MCF 10A (cell line): ENCODE results near the gene GPR143. TPM values are rescaled to one million over a fixed set of nuclear protein-coding genes. Genes with fewer than 3 reads are reported as not detected.

Experiments used
- BruUV-seq: library from RNA; stranded (reverse); fragments of 400-500 nt; replicated peaks from 2 replicates; lab custom pipeline; 2021; lab: Mats Ljungman, UMichigan
- CTCF ChIA-PET: fragments of 300-600 bp; sonication (Branson Sonifier 250); formaldehyde crosslinking; extraction: SDS; loops from one replicate; lab custom pipeline; 2021; ENCODE audit warnings: antibody characterized with exemption, inconsistent platforms; lab: Yijun Ruan, JAX
- POLR2A ChIA-PET: fragments of 300-600, 350-650 bp; sonication (Branson Sonifier 250); formaldehyde crosslinking; extraction: SDS; loops from one replicate; lab custom pipeline; 2020; ENCODE audit warnings: antibody characterized with exemption, inconsistent platforms; lab: Yijun Ruan, JAX
- DNase-seq: peaks from one replicate; pipeline ENCODE4 v3.0.0-alpha.2; 2018; ENCODE audit not compliant: unreplicated experiment
- H3K27ac Mint-ChIP-seq: one replicate; pipeline ENCODE4 v1.8.0; 2022; ENCODE audit warnings: mild to moderate bottlenecking, low read depth, mixed read lengths; ENCODE audit not compliant: unreplicated experiment
- H3K27me3 Mint-ChIP-seq: one replicate; pipeline ENCODE4 v1.8.0; 2022; ENCODE audit warnings: mixed read lengths; ENCODE audit not compliant: insufficient read depth, unreplicated experiment
- H3K36me3 Mint-ChIP-seq: one replicate; pipeline ENCODE4 v1.8.0; 2022; ENCODE audit warnings: mild to moderate bottlenecking, moderate library complexity, mixed read lengths; ENCODE audit not compliant: insufficient read depth, unreplicated experiment
- H3K4me1 Mint-ChIP-seq: one replicate; pipeline ENCODE4 v1.8.0; 2022; ENCODE audit warnings: mixed read lengths; ENCODE audit not compliant: insufficient read depth, unreplicated experiment
- H3K4me3 Mint-ChIP-seq: one replicate; pipeline ENCODE4 v1.8.0; 2022; ENCODE audit warnings: mild to moderate bottlenecking, moderate library complexity, mixed read lengths; ENCODE audit not compliant: unreplicated experiment
- H3K9me3 Mint-ChIP-seq: one replicate; pipeline ENCODE4 v1.8.0; 2022; ENCODE audit warnings: mixed read lengths; ENCODE audit not compliant: unreplicated experiment
- CTCF ChIP-seq: fragments of 200-600 bp; IDR thresholded peaks from one replicate; pipeline ENCODE4 v1.8.0; 2022; ENCODE audit warnings: antibody characterized with exemption, mild to moderate bottlenecking; ENCODE audit not compliant: unreplicated experiment
- intact Hi-C: fragments of 100-400 bp; cut with micrococcal nuclease; formaldehyde crosslinking; loops from 2 replicates; pipeline ENCODE4 v1.14.1; 2022
- total RNA-seq: library from RNA; stranded (reverse); gene quantifications from 2 replicates; pipeline ENCODE4 v1.2.3, GENCODE V29; 2022

GPR143 gene
- total RNA-seq, 1 experiment from 2014 or later, result 0.77 TPM

- intact Hi-C loops, result no loop called here
- TF ChIP-seq CTCF, result no peak
- ChIA-PET POLR2A (no interaction called here), CTCF (no interaction called here)
- no peak overlapping the region for H3K27ac Mint-ChIP-seq
- no peaks in the 10 kb centered on the region for H3K4me1 Mint-ChIP-seq
- H3K36me3 Mint-ChIP-seq, result no peaks in the 10 kb centered on the region
- no TSS peak for BruUV-seq
- no peaks in the 10 kb centered on the region for H3K9me3 Mint-ChIP-seq
- no peaks in the 10 kb centered on the region for H3K27me3 Mint-ChIP-seq
- DNase-seq, result peak; percentile 42
- no peak overlapping the region for H3K4me3 Mint-ChIP-seq
Observed at GRCh38 chrX:9737363-9737762, 28.3 kb downstream of the GPR143 start.

GRCh38 chrX:9730752-9731151 is 34.9 kb downstream of the GPR143 start:
- intact Hi-C loops, result no loop called here
- Mint-ChIP-seq H3K27me3 (no peaks in the 10 kb centered on the region), H3K36me3 (no peaks in the 10 kb centered on the region), H3K9me3 (peaks cover 10% of the 10 kb centered on the region), H3K27ac (no peak overlapping the region), H3K4me3 (no peak overlapping the region), H3K4me1 (no peaks in the 10 kb centered on the region)
- BruUV-seq, result no TSS peak
- TF ChIP-seq CTCF, result no peak
- peak; percentile 20 for DNase-seq
- CTCF ChIA-PET, result interaction anchor here (0.8 kb wide), 1 partner anchor 21 kb away, joined by 4 read pairs; no protein-coding TSS in a partner anchor
- POLR2A ChIA-PET, result no interaction called here

GRCh38 chrX:9730078-9730477 is 35.6 kb downstream of the GPR143 start:
- no peak for TF ChIP-seq CTCF
- Mint-ChIP-seq H3K4me3 (no peak overlapping the region), H3K9me3 (peaks cover 10% of the 10 kb centered on the region), H3K27ac (no peak overlapping the region), H3K27me3 (no peaks in the 10 kb centered on the region), H3K4me1 (no peaks in the 10 kb centered on the region), H3K36me3 (no peaks in the 10 kb centered on the region)
- no peak for DNase-seq
- POLR2A ChIA-PET, result no interaction called here
- CTCF ChIA-PET, result interaction anchor here (0.6 to 0.8 kb wide), 2 partner anchors 20 to 389 kb away, joined by 3 to 4 read pairs; no protein-coding TSS in a partner anchor
- intact Hi-C loops, result no loop called here
- no TSS peak for BruUV-seq

- no peaks in the 10 kb centered on the region for H3K36me3 Mint-ChIP-seq
- H3K9me3 Mint-ChIP-seq, result peaks cover 10% of the 10 kb centered on the region
- H3K4me3 Mint-ChIP-seq, result no peak overlapping the region
- intact Hi-C loops, result no loop called here
- H3K27me3 Mint-ChIP-seq, result no peaks in the 10 kb centered on the region
- ChIA-PET POLR2A (no interaction called here), CTCF (interaction anchor here (0.6 kb wide), 1 partner anchor 396 kb away, joined by 4 read pairs; no protein-coding TSS in a partner anchor)
- no peaks in the 10 kb centered on the region for H3K4me1 Mint-ChIP-seq
- BruUV-seq, result no TSS peak
- H3K27ac Mint-ChIP-seq, result no peak overlapping the region
- DNase-seq, result peak; percentile 16
- no peak for TF ChIP-seq CTCF
Observed at GRCh38 chrX:9729171-9729885, 36.3 kb downstream of the GPR143 start.
